NCI-H187 treated with DMSO at 0.1 percent for 48 hours (cell line): ENCODE measurements around the gene YEATS4.

Source experiments
- DNase-seq: peaks from one replicate; lab custom pipeline; 2025; lab: John Stamatoyannopoulos, UW

The YEATS4 gene

DNA sequence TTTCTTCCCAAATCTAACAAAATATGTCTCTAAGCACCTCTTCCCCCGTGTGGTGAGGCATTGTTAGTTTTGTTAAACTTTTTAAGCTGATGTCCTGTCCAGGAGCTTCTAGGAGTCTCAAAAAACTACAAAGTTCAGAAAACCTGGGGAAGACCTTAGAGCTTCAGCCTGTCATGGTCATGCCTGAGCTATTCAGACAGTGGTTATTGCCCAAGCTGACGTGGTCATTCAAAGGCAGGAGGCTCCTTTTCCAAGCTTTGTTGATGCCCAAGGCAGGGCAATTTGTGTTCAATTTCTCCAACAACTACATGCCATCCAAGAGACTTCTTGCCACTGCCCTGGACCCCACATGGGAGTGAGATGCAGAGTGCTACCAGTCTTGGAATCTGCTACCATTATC, 17.1 kb upstream of the YEATS4 start:
- DNase-seq, result no peak

DNA sequence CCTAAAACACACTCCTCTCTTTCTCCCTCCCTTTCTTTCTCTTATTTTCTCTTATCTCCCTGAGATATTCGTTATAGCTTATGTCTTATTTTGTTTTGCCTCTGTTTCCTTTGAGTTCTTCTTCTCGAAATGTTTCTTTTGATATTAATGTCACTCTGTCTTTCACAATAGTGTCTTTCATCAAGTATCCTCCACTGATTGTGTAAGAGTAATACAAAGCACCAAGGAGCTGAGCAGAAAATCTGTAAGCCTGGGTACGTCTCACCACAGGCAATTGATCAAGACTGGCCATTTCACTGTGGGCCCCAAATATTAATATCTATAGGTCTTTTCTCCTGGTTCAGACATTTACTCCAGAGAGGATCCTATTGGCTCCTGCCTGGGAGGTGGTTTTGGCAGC, 16.2 kb upstream of the YEATS4 start:
- DNase-seq, result no peak

DNA sequence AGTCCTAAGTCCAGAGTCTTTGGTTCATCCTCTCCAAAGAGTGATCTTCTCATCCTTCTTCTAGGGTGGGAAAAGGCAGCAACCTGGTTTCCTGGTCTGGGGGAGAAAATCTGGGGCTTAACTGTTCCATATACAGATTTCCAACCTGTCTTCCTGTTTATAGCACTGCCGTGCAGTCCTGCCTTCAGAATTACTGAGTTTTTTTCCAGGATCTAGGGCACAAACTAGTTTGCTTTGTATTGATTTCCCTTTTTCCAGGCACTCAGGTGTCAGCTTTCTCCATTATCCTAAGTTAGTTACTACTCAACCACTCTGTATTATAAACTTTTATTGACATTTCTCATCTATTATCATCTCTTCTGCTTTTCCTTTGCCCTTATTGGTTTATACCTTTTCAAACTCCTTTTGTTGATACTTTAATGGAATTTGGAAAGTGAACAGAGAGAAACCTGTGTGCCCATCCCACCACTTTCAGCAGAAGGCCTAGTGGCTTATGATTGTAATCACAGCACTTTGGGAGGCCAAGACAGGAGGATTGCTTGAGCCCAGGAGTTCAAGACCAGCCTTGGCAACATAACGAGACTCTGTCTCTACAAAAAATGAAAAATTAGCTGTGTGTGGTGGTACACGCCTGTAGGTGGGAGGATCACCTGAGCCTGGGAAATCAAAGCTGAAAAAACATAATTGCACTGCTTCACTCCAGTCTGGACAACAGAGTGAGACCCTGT, 15.5 kb upstream of the YEATS4 start:
- DNase-seq, result no peak

DNA sequence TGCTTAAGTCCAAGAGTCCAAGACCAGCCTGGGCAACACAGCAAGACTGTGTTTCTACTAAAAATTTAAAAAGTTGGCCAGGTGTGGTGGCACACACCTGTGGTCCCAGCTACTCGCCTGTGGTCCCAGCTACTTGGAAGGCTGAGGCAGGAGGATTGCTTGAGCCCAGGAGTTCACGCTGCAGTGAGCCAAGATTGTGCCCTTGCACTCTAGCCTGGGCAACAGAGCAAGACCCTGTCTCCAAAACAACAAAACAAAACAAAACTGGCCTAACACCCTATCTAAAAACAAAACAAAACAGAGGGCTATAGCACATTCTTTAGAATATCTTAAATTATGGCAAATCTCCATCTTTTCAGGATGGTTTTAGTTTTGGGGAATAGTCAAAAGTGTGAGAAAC, 14.5 kb upstream of the YEATS4 start:
- DNase-seq, result no peak

DNA sequence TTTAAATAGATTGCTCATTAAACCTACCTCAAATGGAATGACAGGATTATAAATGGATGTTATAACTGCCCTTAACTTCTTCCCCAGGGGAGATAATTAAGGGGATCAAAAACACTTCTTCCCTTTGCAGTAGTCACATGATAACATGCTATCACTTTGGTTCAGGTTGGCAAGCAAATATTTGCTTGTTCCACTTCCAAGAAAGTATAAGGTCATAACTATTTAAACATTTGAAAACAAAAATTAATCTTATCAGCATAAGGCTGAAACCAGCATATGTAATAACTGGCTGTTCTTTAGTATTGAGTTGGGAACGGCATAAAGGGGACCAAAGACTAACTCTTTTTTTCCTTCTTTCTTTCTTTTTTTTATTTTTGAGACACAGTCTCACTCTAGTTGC, 13.8 kb upstream of the YEATS4 start:
- DNase-seq, result no peak

DNA sequence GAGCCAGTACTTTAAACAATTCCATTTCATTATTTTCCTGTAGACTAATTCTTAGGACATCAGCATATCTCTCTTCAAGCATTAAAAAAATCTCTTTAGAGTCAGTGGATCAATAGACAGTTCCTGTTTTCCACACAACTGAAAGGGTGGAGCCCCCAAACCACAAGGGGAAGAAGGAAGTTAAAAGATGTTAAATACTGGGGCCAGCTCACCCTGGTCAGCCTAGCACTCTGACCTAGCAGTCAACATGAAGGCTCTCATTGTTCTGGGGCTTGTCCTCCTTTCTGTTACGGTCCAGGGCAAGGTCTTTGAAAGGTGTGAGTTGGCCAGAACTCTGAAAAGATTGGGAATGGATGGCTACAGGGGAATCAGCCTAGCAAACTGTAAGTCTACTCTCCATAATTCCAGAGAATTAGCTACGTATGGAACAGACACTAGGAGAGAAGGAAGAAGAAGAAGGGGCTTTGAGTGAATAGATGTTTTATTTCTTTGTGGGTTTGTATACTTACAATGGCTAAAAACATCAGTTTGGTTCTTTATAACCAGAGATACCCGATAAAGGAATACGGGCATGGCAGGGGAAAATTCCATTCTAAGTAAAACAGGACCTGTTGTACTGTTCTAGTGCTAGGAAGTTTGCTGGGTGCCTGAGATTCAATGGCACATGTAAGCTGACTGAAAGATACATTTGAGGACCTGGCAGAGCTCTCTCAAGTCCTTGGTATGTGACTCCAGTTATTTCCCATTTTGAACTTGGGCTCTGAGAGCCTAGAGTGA, 11.2 kb upstream of the YEATS4 start, which contains the start of gene LYZ:
Gene LYZ, plus strand, starts transcription at position 220 of the 777 bp plus-strand sequence. Its CDS starts 28 bp downstream, at position 248.
- DNase-seq, result no peak

DNA sequence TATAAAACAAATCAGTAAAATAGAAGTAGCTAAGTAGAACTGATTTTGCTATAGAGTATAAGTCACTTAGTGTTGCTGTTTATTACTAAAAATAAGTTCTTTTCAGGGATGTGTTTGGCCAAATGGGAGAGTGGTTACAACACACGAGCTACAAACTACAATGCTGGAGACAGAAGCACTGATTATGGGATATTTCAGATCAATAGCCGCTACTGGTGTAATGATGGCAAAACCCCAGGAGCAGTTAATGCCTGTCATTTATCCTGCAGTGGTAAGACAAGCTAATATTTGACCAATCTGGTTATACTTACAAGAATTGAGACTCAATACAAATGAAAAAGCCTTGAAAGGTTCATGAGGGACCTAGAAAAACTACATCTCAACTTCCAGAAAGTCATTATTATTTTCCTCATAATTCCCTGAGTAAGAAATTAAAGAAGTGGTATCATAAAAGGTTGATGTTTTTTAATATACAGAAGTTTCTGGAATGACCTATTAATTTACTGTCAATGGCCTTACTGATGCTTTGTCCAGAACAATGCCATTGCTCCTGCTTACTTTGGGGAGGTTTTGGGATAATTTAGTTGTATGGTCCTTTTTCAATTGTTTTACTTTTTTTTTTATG, 9.4 kb upstream of the YEATS4 start:
- DNase-seq, result no peak

DNA sequence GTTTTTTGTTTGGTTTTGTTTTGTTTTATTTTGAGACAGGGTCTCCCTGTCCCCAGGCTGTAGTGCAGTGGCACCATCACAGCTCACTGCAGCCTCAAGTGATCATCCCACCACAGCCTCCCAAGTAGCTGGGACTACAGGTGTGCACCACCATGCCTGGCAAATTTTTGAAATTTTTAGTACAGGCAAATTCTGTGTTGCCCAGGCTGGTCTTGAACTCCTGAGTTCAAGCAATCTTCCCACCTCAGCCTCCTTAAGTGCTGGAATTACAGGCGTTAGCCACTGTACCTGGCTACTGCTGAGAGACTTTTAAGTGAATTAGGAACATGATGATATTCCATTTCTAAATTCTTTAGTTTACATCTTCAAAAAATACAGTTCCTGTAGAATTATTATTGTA, 8.8 kb upstream of the YEATS4 start:
- no peak for DNase-seq

DNA sequence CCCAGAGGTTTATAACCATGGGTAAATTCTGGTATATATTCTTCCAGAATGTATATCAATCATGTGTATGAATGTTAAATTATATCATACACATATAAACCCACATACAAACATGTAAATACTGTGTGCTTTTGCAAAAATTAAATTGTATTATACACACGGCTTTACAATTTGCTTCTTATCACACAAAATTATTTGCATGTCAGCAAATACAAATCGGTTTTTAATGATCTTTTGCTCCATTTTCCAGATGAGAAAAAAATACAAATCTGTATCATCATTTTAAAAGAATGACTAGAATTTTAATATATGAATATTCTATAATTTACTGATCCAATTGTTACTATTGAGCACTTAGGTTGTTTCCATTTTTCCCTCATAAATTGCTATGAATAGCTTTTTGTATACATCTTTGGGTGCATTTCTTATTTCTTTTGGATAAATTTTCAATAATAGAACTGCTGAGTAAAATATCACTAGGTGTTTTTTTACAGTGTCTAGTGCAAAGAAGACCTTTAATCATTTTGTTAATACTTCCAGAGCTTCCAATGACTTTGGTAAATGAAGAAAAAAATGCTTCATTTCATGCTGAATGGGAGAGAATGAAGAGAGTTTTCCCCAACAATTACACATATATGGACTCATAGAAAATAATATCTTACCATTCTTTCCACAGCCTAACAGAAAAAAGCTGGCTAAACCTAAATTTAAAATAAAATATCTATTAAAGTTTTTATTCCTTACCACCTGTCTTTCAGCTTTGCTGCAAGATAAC, 7.9 kb upstream of the YEATS4 start:
- DNase-seq, result no peak

DNA sequence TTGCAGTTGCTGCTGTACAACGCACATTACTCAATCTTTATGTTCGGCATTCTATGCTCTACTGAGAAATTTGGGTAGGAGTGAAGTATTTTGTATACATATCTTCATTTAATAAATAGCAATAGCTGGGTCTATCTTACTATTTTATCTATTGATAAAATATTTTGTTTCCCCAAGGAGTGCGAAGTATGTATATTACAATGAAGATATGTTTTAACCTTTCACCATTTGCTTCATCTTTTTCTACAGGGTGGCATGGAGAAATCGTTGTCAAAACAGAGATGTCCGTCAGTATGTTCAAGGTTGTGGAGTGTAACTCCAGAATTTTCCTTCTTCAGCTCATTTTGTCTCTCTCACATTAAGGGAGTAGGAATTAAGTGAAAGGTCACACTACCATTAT, 6.6 kb upstream of the YEATS4 start:
- no peak for DNase-seq

DNA sequence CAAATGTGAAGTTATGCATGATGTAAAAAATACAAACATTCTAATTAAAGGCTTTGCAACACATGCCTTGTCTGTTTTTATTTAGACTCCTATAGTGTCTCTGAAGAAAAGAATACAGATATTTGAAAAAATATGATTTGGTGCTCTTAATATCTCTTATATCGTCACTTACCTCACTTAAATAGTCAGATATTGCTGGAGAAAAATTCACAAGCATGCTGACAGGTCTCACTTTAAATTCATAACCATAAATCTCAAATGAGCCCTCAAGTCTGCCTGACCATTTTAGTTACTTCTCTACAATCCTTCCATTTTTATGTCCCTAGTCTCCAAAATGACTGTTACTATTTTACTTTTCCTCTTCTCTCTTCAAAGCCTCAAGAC, 5.4 kb upstream of the YEATS4 start:
- DNase-seq, result no peak

DNA sequence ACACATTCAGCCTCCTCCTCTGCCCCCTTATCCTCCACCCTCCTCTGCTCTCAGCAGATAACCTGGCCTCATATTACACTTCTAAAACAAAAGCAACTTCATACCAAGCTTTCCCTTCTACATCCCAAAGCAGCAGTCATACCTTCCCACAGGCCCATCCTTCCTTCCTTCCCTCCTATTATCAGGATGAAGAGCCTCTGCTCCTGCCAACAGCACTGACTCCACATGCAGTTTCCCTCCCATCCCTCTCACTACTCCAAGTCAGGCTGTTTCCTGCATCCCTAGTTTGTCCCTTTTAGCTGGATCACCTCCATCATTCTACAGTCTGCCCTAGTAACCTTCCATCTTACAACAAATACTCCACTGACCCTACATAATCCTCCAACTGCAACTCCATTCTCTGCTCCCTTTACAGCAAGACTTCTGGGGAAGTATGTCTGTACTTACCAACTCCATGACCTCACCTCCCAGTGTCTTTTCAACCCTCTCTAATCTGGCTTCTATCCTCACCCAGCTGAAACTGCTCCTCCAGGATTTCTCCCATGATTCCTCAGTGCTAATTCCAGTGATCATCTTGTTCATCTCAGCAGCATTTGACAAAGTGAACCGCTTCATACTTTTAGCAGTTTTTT, 4.9 kb upstream of the YEATS4 start:
- DNase-seq, result no peak

DNA sequence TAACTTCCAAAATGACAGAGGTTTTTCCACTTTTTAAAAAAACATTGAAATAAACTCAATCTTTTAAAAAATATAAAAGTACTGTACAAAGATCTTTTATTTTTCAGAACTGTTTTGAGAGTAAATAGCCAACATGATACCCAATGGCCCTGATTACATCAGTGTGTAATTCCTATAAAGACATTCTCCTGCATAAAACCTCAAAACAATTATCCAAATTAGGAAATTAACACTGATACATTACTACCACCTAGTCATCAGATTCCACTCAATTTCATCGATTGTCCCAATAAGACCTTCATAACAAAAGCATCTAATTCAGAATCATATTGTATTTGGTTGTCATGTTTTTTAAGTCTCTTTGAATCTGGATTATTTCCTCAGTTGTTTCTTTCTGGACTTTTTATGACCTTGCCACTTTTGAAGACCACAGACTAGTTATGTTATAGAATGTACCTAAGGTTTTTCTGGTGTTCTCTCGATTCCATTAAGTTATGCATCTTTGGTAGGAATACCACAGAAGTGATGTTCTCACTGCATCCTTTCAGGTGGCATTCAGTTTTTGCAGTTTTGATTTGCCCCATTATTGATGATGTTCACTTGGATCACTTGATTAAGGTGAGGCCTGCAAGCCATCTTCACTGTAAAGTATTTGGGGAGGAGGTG, 4.0 kb upstream of the YEATS4 start:
- no peak for DNase-seq

DNA sequence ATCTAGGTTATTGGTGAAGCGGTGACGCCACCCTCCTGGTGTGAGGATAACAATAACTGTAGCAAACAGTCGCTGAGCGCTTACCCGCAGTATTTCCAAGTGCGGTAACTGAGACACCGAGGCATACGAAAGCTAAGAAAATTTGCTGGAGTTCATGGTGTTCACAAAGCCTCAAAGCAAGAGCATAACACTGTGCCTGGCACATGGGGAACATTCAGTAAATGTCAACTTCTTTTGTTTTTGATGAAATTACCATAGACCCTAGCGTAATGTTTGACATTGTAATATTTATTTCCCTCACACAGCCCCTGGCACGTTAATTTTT, 767 bp downstream of the YEATS4 start:
- no peak for DNase-seq

DNA sequence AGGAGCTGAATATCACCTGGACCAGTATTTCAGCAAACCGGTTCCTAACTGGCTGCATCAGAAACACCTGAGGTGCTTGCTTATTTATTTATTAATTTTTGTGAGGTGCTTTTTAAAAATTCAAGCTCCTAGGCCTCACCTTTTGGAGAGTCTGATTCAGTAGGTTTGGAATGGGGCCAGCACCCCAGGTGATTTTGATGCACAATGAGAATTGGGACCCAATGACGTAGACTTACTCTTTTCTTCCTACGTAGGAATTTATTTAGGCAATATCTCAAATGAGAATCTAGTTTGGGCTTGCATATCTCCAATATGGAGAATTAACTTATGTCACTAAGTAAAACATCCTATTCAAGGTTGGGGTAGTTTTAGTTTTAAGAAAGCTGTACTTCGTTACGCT, 7.3 kb downstream of the YEATS4 start:
- DNase-seq, result no peak

DNA sequence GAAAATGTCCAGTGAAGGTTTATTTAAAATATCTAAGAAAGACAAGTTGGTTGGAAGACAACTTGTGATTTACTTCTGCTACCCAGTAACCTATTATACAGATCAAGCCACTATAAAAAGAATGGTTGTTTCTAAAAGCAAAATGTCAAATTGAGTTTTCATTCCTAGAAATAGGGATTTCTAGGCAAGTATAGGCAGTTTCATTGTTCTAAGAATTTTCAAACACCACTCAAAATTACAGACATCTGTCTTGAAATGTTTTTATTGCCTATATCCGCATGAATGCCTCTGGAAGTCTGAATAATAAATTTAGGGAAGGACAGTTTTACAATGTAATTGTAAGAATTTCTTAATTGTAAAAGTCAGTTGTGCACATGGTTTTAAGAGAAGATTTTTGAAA, 8.6 kb downstream of the YEATS4 start:
- no peak for DNase-seq

DNA sequence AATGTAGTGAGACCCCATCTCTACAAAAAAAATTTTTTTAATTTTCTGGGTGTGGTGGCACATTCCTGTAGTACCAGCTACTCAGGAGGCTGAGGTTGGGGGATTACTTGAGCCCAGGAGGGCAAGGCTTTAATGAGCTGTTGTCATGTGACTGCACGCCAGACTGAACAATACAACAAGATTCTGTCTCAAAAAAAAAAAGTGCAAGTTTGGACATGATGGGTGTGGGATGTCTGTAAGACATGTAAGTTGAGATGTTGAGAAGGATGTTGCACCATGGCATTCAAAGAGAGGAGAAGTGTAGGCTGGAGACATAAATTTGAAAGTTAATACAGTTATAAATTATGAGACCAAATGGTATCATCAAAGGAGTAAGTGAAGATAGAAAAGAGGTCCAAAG, 23.5 kb downstream of the YEATS4 start:
- no peak for DNase-seq

DNA sequence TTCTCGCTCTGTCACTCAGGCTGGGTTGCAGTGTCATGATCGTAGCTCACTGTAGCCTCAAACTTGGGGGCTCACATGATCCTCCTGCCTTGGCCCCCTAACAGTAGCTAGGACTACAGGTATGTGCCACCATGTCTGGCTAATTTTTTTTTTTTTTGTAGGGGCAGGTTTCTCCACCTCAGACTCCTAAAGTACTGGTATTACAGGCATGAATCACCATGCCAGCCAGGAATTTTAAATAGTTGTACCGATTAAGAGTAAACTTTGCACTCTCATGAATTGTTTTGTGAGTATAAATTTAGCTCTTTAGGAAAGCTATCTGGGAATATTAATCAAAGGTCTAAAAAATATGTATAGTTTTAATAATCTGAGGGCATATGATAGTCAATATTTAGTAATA, 25.5 kb downstream of the YEATS4 start:
- DNase-seq, result no peak

DNA sequence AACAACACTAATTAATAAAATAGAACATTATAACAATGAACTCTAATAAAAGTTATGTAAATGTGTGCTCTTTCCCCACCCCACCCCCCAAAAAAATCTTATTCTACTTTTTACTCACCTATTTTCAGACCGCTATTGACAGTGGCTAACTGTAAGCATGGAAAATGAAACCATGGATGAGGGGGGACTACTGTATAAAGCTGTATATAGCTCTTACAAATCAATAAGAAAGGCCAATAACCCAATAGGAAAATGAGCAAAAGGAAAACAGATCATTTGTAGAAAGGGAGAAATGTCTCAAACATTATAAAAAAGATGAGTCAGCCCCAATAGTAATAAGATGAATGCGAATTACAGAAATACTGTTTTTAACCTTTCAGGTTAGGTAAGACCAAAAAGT, 27.4 kb downstream of the YEATS4 start:
- DNase-seq, result no peak

DNA sequence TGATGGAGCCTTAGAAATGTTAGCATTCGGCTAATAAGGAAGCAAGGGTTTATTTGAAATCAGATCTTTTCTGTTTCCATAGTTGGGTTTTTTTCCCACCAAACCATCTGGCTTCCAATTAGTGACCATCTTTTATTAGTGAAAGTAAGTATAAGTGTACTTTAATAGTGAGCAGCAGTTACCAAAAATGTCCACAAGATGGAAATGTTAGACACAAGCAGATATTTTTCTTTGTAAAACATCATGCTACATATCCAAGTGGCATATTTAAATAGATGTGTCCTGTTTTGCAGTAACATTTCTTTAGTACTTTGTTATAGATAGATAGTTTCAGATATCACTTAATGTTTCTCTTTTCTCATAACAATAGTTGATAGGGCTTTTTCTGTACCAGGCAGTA, 28.8 kb downstream of the YEATS4 start:
- no peak for DNase-seq

DNA sequence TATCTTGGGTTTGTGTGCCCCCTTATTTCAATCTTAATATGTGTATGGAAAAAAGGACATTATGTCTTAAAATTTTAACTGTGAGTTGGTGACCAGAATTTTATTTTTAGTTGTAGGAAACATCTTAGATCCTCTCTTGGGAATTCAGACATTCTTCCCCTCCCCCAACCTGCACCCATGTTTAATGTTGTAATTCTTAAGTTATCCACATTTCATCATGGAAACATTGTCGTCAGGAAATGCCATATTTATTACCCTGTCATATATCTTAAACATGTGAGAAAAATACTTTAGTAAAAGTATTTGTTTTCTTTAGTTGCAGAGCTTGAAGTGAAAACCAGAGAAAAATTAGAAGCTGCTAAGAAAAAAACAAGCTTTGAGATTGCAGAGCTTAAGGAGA, 30.3 kb downstream of the YEATS4 start:
- no peak for DNase-seq
